GM23338 (cell line): Measurements from ENCODE around the gene MSL1. TPM values are rescaled to one million over a fixed set of nuclear protein-coding genes. Genes with fewer than 3 reads are reported as not detected.

ENCODE experiments used
- ATAC-seq: fragments of 200-7000 bp; cut with Tn5 transposase; 3 replicates; pipeline ENCODE4 v1.9.1; 2020
- DNase-seq: peaks from one replicate; pipeline ENCODE4 v3.0.0-alpha.2; 2015; ENCODE audit warnings: low spot score
- H2AFZ ChIP-seq: fragments of 200-600 bp; sonication (generic); 2 replicates; pipeline ENCODE4 v1.8.0; 2016; ENCODE audit warnings: antibody characterized with exemption, mild to moderate bottlenecking, moderate library complexity
- H3F3A ChIP-seq: fragments of 200-600 bp; sonication (generic); replicated peaks from 2 replicates; pipeline ENCODE4 v1.8.0; 2017; ENCODE audit warnings: antibody characterized with exemption, mixed run types, low read depth
- H3K27ac ChIP-seq: fragments of 200-600 bp; sonication (generic); 2 replicates; pipeline ENCODE4 v1.6.1; 2016; ENCODE audit warnings: low read depth
- H3K27me3 ChIP-seq: fragments of 200-600 bp; sonication (generic); 2 replicates; pipeline ENCODE4 v1.8.0; 2016; ENCODE audit warnings: mild to moderate bottlenecking, mixed run types, moderate library complexity; ENCODE audit not compliant: insufficient read depth
- H3K36me3 ChIP-seq: fragments of 200-600 bp; sonication (generic); 2 replicates; pipeline ENCODE4 v1.8.0; 2016; ENCODE audit warnings: mild to moderate bottlenecking; ENCODE audit not compliant: insufficient read depth
- H3K4me1 ChIP-seq: fragments of 200-600 bp; sonication (generic); 2 replicates; pipeline ENCODE4 v1.8.0; 2016; ENCODE audit warnings: mild to moderate bottlenecking, moderate library complexity; ENCODE audit not compliant: insufficient read depth
- H3K4me2 ChIP-seq: fragments of 200-600 bp; sonication (generic); 2 replicates; pipeline ENCODE4 v1.7.1; 2017; ENCODE audit warnings: mixed run types
- H3K4me3 ChIP-seq: fragments of 200-600 bp; sonication (generic); 2 replicates; pipeline ENCODE4 v1.6.1; 2016; ENCODE audit warnings: mixed run types
- H3K79me2 ChIP-seq: fragments of 200-600 bp; sonication (generic); replicated peaks from 2 replicates; pipeline ENCODE4 v1.8.0; 2017; ENCODE audit warnings: mild to moderate bottlenecking; ENCODE audit not compliant: insufficient read depth
- H3K9me2 ChIP-seq: fragments of 200-600 bp; sonication (generic); 2 replicates; pipeline ENCODE4 v1.8.0; 2017; ENCODE audit not compliant: insufficient read depth
- H4K20me1 ChIP-seq: fragments of 200-600 bp; sonication (generic); replicated peaks from 2 replicates; pipeline ENCODE4 v1.8.0; 2017; ENCODE audit warnings: mild to moderate bottlenecking; ENCODE audit not compliant: insufficient read depth
- H3K27ac Mint-ChIP-seq: 2 replicates; pipeline ENCODE4 v1.8.0; 2020; ENCODE audit warnings: inconsistent platforms, mild to moderate bottlenecking, moderate library complexity, mixed read lengths
- H3K27me3 Mint-ChIP-seq: 3 replicates; pipeline ENCODE4 v1.8.0; 2022; ENCODE audit warnings: low read depth, mild to moderate bottlenecking, moderate library complexity, mixed read lengths, inconsistent platforms; ENCODE audit not compliant: insufficient read depth, poor library complexity
- H3K36me3 Mint-ChIP-seq: 3 replicates; pipeline ENCODE4 v1.8.0; 2021; ENCODE audit warnings: low read depth, mild to moderate bottlenecking, inconsistent platforms, moderate library complexity, mixed read lengths
- H3K4me1 Mint-ChIP-seq: 3 replicates; pipeline ENCODE4 v1.8.0; 2020; ENCODE audit warnings: mild to moderate bottlenecking, inconsistent platforms, mixed read lengths
- H3K4me3 Mint-ChIP-seq: 3 replicates; pipeline ENCODE4 v1.8.0; 2021; ENCODE audit warnings: moderate library complexity, mild to moderate bottlenecking, inconsistent platforms, mixed read lengths
- H3K9me3 Mint-ChIP-seq: 3 replicates; pipeline ENCODE4 v1.8.0; 2020; ENCODE audit warnings: moderate library complexity, mild to moderate bottlenecking, inconsistent platforms, mixed read lengths
- CREB1 ChIP-seq: fragments of 250-450 bp; sonication (Bioruptor Pico); IDR thresholded peaks from 2 replicates; pipeline ENCODE4 v1.5.0; 2020; ENCODE audit warnings: low read depth, mild to moderate bottlenecking, moderate library complexity
- ETS1 ChIP-seq: IDR thresholded peaks from 2 replicates; pipeline ENCODE4 v1.6.1; 2016; ENCODE audit warnings: antibody characterized with exemption
- EZH2 ChIP-seq: fragments of 200-600 bp; sonication (generic); IDR thresholded peaks from one replicate; pipeline ENCODE4 v1.8.0; 2017; ENCODE audit warnings: antibody characterized with exemption, mild to moderate bottlenecking, low read depth; ENCODE audit not compliant: unreplicated experiment
- EZH2phosphoT487 ChIP-seq: fragments of 200-600 bp; sonication (generic); IDR thresholded peaks from one replicate; pipeline ENCODE4 v1.8.1; 2018; ENCODE audit warnings: antibody characterized with exemption; ENCODE audit not compliant: unreplicated experiment
- JUNB ChIP-seq: IDR thresholded peaks from one replicate; pipeline ENCODE4 v1.6.1; 2016; ENCODE audit warnings: antibody characterized with exemption; ENCODE audit not compliant: unreplicated experiment
- NANOG ChIP-seq: IDR thresholded peaks from 2 replicates; pipeline ENCODE4 v1.6.1; 2016; ENCODE audit warnings: antibody characterized with exemption, borderline replicate concordance
- POLR2AphosphoS5 ChIP-seq: IDR thresholded peaks from 2 replicates; pipeline ENCODE4 v1.6.1; 2016; ENCODE audit warnings: antibody characterized with exemption, low read depth
- REST ChIP-seq: IDR thresholded peaks from one replicate; pipeline ENCODE4 v1.6.1; 2018; ENCODE audit warnings: antibody characterized with exemption; ENCODE audit not compliant: unreplicated experiment
- STAT1 ChIP-seq: IDR thresholded peaks from one replicate; pipeline ENCODE4 v1.6.1; 2016; ENCODE audit warnings: antibody characterized with exemption; ENCODE audit not compliant: unreplicated experiment
- ZNF114 ChIP-seq: fragments of 250-450 bp; sonication (Bioruptor Pico); IDR thresholded peaks from 2 replicates; pipeline ENCODE4 v1.5.0; 2020; ENCODE audit warnings: mild to moderate bottlenecking, moderate library complexity
- ZNF331 ChIP-seq: fragments of 250-450 bp; sonication (Bioruptor Pico); IDR thresholded peaks from 2 replicates; pipeline ENCODE4 v1.5.0; 2020; ENCODE audit warnings: low read depth, mild to moderate bottlenecking, moderate library complexity
- ZNF462 ChIP-seq: fragments of 250-450 bp; sonication (Bioruptor Pico); IDR thresholded peaks from 2 replicates; pipeline ENCODE4 v1.5.0; 2020; ENCODE audit warnings: mild to moderate bottlenecking, moderate library complexity
- polyA plus RNA-seq: library from polyadenylated mRNA; unstranded; fragments of >200 nt; fragmentation: Nextera tagmentation; extraction: Ambion mirVana; gene quantifications from 2 replicates; pipeline ENCODE4 v1.2.1, GENCODE V29; 2016
- total RNA-seq: library from RNA; depleted of rRNA; stranded (reverse); fragments of >200 nt; shearing (Covaris generic); gene quantifications from 2 replicates; pipeline ENCODE4 v1.2.3, GENCODE V29; 2014

The MSL1 gene
- total and polyA plus RNA-seq, 2 experiments from 2014 or later: 16.2 to 56.5 TPM

GRCh38 chr17:40170325-40170724 is 48.6 kb downstream of the MSL1 start:
- Mint-ChIP-seq H3K27ac (no peak overlapping the region), H3K4me3 (no peak overlapping the region), H3K9me3 (no peaks in the 10 kb centered on the region), H3K27me3 (peaks cover 11% of the 10 kb centered on the region), H3K4me1 (peaks cover 6% of the 10 kb centered on the region), H3K36me3 (peaks cover 87% of the 10 kb centered on the region)
- H3K27ac ChIP-seq: no peak overlapping the region
- DNase-seq: no peak
- no peaks in the 10 kb centered on the region for H3K79me2 ChIP-seq
- H3K4me3 ChIP-seq: no peak overlapping the region
- peaks cover 19% of the 10 kb centered on the region for H3F3A ChIP-seq
- H2AFZ ChIP-seq: no peak overlapping the region
- TF ChIP-seq POLR2AphosphoS5 (no peak), NANOG (no peak), REST (no peak), ETS1 (no peak), ZNF114 (CRISPR knock-in tag) (no peak), ZNF462 (CRISPR knock-in tag) (no peak), ZNF331 (no peak), JUNB (no peak), STAT1 (no peak), EZH2 (no peak), EZH2phosphoT487 (no peak), CREB1 (no peak)
- H3K4me1 ChIP-seq: no peaks in the 10 kb centered on the region; the same call in 1 of the 2 replicates
- no peak for ATAC-seq
- H3K36me3 ChIP-seq: peaks cover 33% of the 10 kb centered on the region
- no peaks in the 10 kb centered on the region for H3K27me3 ChIP-seq
- H4K20me1 ChIP-seq: peaks cover 6% of the 10 kb centered on the region; the same call in 1 of the 2 replicates
- H3K9me2 ChIP-seq: no peaks in the 10 kb centered on the region
- H3K4me2 ChIP-seq: no peak overlapping the region
